Effector memory CD8-positive, alpha-beta T cell (primary cell): Measurements from ENCODE around the gene SIT1.

Experiments used
- ATAC-seq: fragments of 150-1000 bp; cut with Tn5 transposase; replicated peaks from 2 replicates; pipeline ENCODE4 v1.10.0; 2021; ENCODE audit warnings: mild to moderate bottlenecking, moderate library complexity
- DNase-seq, 3 experiments: peaks; one replicate each; pipeline ENCODE4 v3.0.0; 2021
- H3K27ac Mint-ChIP-seq, 2 donors: one replicate each; pipeline ENCODE4 v1.8.0; 2022; ENCODE audit warnings: mild to moderate bottlenecking in 2 of 2, mixed read lengths in 2 of 2, moderate library complexity in 2 of 2
- H3K27me3 Mint-ChIP-seq, 2 donors: one replicate each; pipeline ENCODE4 v1.8.0; 2022; ENCODE audit warnings: mixed read lengths in 2 of 2
- H3K36me3 Mint-ChIP-seq: one replicate; pipeline ENCODE4 v1.8.0; 2022; ENCODE audit warnings: mild to moderate bottlenecking, moderate library complexity, mixed read lengths; ENCODE audit not compliant: insufficient read depth
- H3K4me1 Mint-ChIP-seq, 2 donors: one replicate each; pipeline ENCODE4 v1.8.0; 2022; ENCODE audit warnings: low read depth in 2 of 2, mixed read lengths in 2 of 2
- H3K4me3 Mint-ChIP-seq, 2 donors: one replicate each; pipeline ENCODE4 v1.8.0; 2022; ENCODE audit warnings: mild to moderate bottlenecking in 2 of 2, mixed read lengths in 2 of 2, moderate library complexity in 2 of 2
- H3K9me3 Mint-ChIP-seq, 2 donors: one replicate each; pipeline ENCODE4 v1.8.0; 2022; ENCODE audit warnings: mixed read lengths in 2 of 2
- total RNA-seq, 9 experiments: gene quantifications; one replicate each; lab custom pipeline; 2026; lab: John Stamatoyannopoulos, UW

The SIT1 gene
- 7.3 to 45.0 (median 22.9) reads per million in 9 experiments for total RNA-seq

GRCh38 chr9:35650341-35651158 lies at the start of gene SIT1:
Gene SIT1, minus strand, starts transcription at chr9:35650931. Its CDS starts 78 bp downstream, at chr9:35650853.
- Mint-ChIP-seq H3K27me3 (no peaks in the 10 kb centered on the region), H3K36me3 (peaks cover 28% of the 10 kb centered on the region), H3K4me3 (peak within 1 kb of the TSS; percentile 91 to 92), H3K4me1 (peaks cover 43 to 44% of the 10 kb centered on the region in 2 donors), H3K27ac (peak within 1 kb of the TSS; percentile 91 to 96), H3K9me3 (no peaks in the 10 kb centered on the region)
- no peak for DNase-seq
- ATAC-seq: no peak

GRCh38 chr9:35700031-35700430 lies 49.3 kb upstream of the SIT1 start:
- no peak for ATAC-seq
- H3K27me3 Mint-ChIP-seq: no peaks in the 10 kb centered on the region
- no peak for DNase-seq
- H3K27ac Mint-ChIP-seq: no peak overlapping the region
- no peak overlapping the region for H3K4me3 Mint-ChIP-seq
- H3K36me3 Mint-ChIP-seq: peaks cover 9% of the 10 kb centered on the region
- H3K4me1 Mint-ChIP-seq: peaks cover 11 to 13% of the 10 kb centered on the region in 2 donors
- H3K9me3 Mint-ChIP-seq: no peaks in the 10 kb centered on the region

GRCh38 chr9:35698231-35698630 lies 47.5 kb upstream of the SIT1 start:
- no peak for ATAC-seq
- H3K4me3 Mint-ChIP-seq: no peak overlapping the region
- H3K27me3 Mint-ChIP-seq: no peaks in the 10 kb centered on the region
- H3K27ac Mint-ChIP-seq: no peak overlapping the region
- H3K4me1 Mint-ChIP-seq: peaks cover 11 to 13% of the 10 kb centered on the region in 2 donors
- no peaks in the 10 kb centered on the region for H3K9me3 Mint-ChIP-seq
- H3K36me3 Mint-ChIP-seq: peaks cover 4% of the 10 kb centered on the region
- no peak for DNase-seq

DNA sequence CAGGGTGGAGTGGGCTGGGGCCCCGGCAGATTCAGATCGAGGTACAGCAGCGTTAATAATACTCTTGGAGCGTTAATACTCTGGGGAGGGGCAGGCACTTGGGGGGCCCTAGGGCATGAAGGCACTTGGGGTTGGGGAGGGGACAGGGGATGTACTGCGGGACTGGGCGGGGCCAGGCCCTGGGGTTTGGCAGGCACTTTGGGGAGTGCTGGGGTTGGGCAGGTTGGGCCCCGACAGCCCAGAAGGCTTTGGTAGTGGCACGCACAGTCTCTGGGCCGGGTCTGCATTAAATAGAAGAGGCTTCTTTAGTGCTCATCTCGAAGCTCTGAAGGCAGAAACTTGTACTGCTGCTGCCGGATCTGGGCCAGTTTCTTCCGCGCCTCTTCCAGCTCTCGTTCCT lies 46.8 kb upstream of the SIT1 start:
- H3K4me3 Mint-ChIP-seq: no peak overlapping the region

DNA sequence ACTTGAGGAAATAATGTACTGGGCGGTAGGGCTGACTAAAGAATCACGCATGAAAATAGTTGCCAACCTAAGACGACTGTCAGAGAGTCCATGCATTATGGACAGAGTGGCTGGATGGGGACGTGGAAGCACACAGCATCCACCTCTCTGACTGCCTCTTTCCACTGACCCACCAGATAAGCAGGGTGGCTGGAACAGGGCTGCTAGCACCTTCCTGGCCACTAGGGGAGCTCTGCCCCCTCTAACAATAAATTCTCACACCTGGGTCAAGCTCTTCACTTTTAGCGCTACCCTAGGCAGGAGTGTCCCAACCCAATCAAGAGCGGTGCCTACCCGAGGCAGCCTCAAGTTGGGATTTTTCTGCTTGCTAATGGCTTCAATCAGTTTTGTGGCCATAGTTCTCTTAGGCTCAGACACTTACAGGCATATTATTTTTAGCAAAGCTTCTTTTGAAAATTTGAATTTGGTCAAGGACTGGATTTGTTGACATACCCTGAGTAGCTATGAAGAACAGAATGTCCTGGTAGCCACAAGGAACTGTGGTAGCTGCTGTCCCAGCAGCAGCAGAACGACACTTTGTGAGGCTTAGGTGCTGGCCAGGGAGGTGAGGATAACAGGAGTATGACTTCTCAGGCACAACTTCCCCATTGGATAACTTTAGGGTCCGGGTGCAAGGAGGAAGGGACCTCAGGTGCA lies 45.9 kb upstream of the SIT1 start:
- peak; percentile 96 for ATAC-seq
- peak; percentile 48 to 59 (median 53) for DNase-seq
- H3K27ac Mint-ChIP-seq: peak overlapping the region; percentile 12 to 75
- peaks cover 13% of the 10 kb centered on the region in 2 donors for H3K4me1 Mint-ChIP-seq
- no peaks in the 10 kb centered on the region for H3K9me3 Mint-ChIP-seq
- H3K4me3 Mint-ChIP-seq: no peak overlapping the region
- H3K36me3 Mint-ChIP-seq: peaks cover 4% of the 10 kb centered on the region
- no peaks in the 10 kb centered on the region for H3K27me3 Mint-ChIP-seq

More for the DNA sequence above, 46.8 kb upstream of the SIT1 start:
- H3K27me3 Mint-ChIP-seq: no peaks in the 10 kb centered on the region
- peak overlapping the region; percentile 12 to 75 for H3K27ac Mint-ChIP-seq
- no peak for DNase-seq
- H3K36me3 Mint-ChIP-seq: peaks cover 4% of the 10 kb centered on the region
- H3K4me1 Mint-ChIP-seq: peaks cover 11 to 13% of the 10 kb centered on the region in 2 donors
- H3K9me3 Mint-ChIP-seq: no peaks in the 10 kb centered on the region
- ATAC-seq: no peak

- Mint-ChIP-seq H3K4me1 (peaks cover 13 to 16% of the 10 kb centered on the region in 2 donors), H3K27ac (peak overlapping the region in 1 of 2 donors; percentile 75), H3K27me3 (no peaks in the 10 kb centered on the region), H3K4me3 (no peak overlapping the region), H3K36me3 (peaks cover 7% of the 10 kb centered on the region), H3K9me3 (no peaks in the 10 kb centered on the region)
- DNase-seq (no peak), ATAC-seq (no peak)
These were observed 45.2 kb upstream of the SIT1 start for GRCh38 chr9:35695943-35696401.

- H3K27me3 Mint-ChIP-seq: no peaks in the 10 kb centered on the region
- peak overlapping the region in 1 of 2 donors; percentile 86 for H3K27ac Mint-ChIP-seq
- DNase-seq: no peak
- peaks cover 7% of the 10 kb centered on the region for H3K36me3 Mint-ChIP-seq
- H3K9me3 Mint-ChIP-seq: no peaks in the 10 kb centered on the region
- peaks cover 7 to 22% of the 10 kb centered on the region in 2 donors for H3K4me1 Mint-ChIP-seq
- ATAC-seq: no peak
- peak overlapping the region; percentile 88 to 90 for H3K4me3 Mint-ChIP-seq
These were observed 41.1 kb upstream of the SIT1 start for GRCh38 chr9:35691757-35692301.

DNA sequence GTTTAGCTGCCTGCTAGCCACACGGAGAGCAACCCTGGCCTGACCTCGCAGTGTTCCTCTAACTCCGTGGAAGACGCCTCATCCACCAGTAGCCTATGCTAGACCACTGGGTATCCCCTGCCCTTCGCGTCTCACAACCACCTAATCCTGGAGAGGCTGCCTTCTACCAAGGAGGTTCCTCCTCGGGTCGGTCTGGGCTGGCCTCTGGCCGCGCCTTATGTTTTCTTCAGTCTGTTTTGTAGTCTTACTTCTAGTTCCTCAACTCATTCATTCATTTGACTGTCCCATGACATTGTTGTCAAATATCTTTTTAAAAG lies 40.6 kb upstream of the SIT1 start:
- Mint-ChIP-seq H3K9me3 (no peaks in the 10 kb centered on the region), H3K4me1 (peaks cover 2 to 16% of the 10 kb centered on the region in 2 donors), H3K27me3 (no peaks in the 10 kb centered on the region), H3K4me3 (peak overlapping the region; percentile 88 to 90), H3K36me3 (peaks cover 7% of the 10 kb centered on the region), H3K27ac (peak overlapping the region; percentile 86)
- no peak for DNase-seq
- ATAC-seq: no peak

DNA sequence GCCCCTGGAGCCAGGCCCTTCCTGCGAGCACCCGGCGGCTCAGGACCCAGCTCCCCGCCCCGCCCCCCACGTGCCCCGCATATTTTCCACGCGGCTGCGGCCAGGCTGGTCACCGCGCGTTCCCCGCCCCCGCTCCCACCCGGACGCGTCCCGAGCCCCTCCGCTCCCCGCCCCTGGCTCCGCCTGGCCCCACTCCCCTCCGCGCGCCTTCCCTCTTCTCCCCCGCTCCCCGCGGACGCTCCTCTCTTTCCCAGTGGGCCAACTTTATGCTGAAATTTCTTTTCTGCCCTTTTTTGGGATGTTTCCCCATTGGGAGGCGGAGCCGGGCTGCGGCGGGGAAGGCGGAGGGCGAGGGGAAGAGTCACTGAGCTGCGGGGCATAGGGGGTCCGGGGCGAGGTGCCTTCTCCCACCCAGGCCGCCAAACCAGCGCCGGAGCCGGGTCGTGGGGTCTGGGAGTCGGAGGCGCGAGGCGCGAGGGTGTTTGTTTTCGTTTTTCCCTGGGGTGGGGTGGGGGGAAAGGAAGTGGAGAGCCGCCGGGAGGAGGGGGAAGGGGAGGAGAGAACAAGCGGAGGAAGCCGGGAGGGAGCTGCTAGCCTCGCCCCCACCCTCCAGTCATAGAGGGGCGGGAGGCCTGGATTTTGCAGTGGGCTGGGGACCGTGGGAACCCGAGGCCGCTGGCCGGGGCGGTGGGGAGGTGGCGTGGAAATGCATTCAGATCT lies 40.0 kb upstream of the SIT1 start:
- Mint-ChIP-seq H3K4me3 (peak overlapping the region; percentile 88 to 90), H3K27me3 (no peaks in the 10 kb centered on the region), H3K36me3 (peaks cover 7% of the 10 kb centered on the region), H3K27ac (peak overlapping the region; percentile 86), H3K4me1 (peaks cover 3 to 16% of the 10 kb centered on the region in 2 donors), H3K9me3 (no peaks in the 10 kb centered on the region)
- ATAC-seq (peak; percentile 52), DNase-seq (peak in 1 of 3 experiments; percentile 14)

DNA sequence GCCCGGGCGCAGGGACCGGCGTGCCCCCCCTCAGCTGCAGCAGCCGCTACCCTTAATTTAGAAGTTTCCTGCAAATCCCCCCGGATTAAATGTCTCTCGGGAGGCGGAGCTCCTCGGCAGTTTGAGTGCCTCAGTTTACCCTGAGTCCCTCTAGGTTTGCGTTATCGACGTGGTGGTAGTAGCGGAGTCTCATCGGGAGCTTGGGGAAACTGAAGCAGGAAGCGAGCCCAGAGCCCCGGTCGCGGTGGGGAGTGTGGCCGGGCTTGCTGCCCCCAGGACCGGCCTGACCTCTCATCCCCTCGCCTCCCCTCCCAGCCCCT lies 39.5 kb upstream of the SIT1 start:
- H3K4me1 Mint-ChIP-seq: peaks cover 3 to 16% of the 10 kb centered on the region in 2 donors
- peak; percentile 8 for ATAC-seq
- H3K9me3 Mint-ChIP-seq: no peaks in the 10 kb centered on the region
- peak overlapping the region in 1 of 2 donors; percentile 86 for H3K27ac Mint-ChIP-seq
- DNase-seq: no peak
- peak overlapping the region; percentile 88 to 90 for H3K4me3 Mint-ChIP-seq
- peaks cover 7% of the 10 kb centered on the region for H3K36me3 Mint-ChIP-seq
- no peaks in the 10 kb centered on the region for H3K27me3 Mint-ChIP-seq

DNA sequence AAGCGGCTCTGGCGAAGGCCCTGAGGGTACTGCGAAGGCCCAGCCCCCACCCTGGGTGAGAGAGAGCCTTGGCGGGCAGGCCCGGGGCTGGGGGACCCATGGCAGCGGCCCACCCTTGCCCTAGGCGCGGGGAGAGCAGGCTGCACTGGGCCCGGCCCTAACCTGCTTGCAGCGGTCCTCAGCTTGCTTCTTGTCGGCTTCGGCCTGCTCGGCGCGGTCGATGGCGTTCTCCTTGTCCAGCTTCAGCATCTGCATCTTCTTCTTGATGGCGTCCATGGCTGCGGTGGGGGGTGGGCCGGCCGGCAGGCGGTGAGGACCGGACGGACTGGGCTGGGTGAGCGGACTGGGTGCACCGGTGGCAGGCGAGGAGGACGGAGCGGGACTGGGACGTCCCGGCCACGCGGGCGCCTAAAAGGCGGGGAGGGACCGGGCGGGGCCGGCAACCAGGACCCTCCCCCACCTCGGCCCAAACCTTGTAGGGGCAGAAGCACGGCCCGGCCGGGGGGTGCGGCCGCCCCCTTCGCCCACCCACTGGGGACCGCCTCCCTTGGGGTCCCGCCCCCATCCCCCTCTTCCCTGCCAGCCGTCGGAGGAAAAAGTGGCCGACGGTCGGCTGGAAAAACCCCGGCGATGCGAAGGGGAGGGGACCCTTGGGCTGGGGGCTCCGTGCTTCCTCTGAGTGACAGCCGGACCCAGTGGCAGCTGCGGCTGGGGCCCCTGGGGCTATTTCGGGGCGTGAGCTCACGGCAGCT lies 39.0 kb upstream of the SIT1 start, which contains the start of gene TPM2:
TPM2 (minus strand) TSS at position 384 of the 752 bp plus-strand sequence; CDS start at position 276, 108 bp downstream.
- peak within 1 kb of the TSS; percentile 88 to 90 for H3K4me3 Mint-ChIP-seq
- peaks cover 3 to 16% of the 10 kb centered on the region in 2 donors for H3K4me1 Mint-ChIP-seq
- ATAC-seq (peak; percentile 15), DNase-seq (no peak)
- peaks cover 10% of the 10 kb centered on the region for H3K36me3 Mint-ChIP-seq
- peak within 1 kb of the TSS; percentile 86 for H3K27ac Mint-ChIP-seq
- no peaks in the 10 kb centered on the region for H3K27me3 Mint-ChIP-seq
- H3K9me3 Mint-ChIP-seq: no peaks in the 10 kb centered on the region
